Ascending aorta (tissue), 2 donors: ENCODE data around the gene POU5F1. TPM values are rescaled to one million over a fixed set of nuclear protein-coding genes. Genes with fewer than 3 reads are reported as not detected.

ENCODE experiments used
- DNase-seq, 2 donors: peaks; one replicate each; pipeline ENCODE4 v3.0.0-alpha.2; 2019; ENCODE audit warnings: low spot score in 2 of 2
- H3K27ac ChIP-seq, 2 donors: fragments of 200-600 bp; sonication (generic); one replicate each; pipeline ENCODE4 v1.5.1; 2016 to 2017; ENCODE audit warnings: mild to moderate bottlenecking in 1 of 2
- H3K27me3 ChIP-seq: fragments of 200-600 bp; sonication (generic); one replicate; pipeline ENCODE4 v1.5.1; 2017
- H3K36me3 ChIP-seq, 2 donors: fragments of 200-600 bp; sonication (generic); one replicate each; pipeline ENCODE4 v1.5.1; 2016
- H3K4me1 ChIP-seq, 2 donors: fragments of 200-600 bp; sonication (generic); one replicate each; pipeline ENCODE4 v1.5.1; 2016 to 2017; ENCODE audit warnings: mild to moderate bottlenecking in 1 of 2
- H3K4me3 ChIP-seq, 2 donors: fragments of 200-600 bp; sonication (generic); one replicate each; pipeline ENCODE4 v1.5.1; 2016 to 2017; ENCODE audit warnings: mild to moderate bottlenecking in 1 of 2
- H3K9me3 ChIP-seq, 2 donors: fragments of 200-600 bp; sonication (generic); one replicate each; pipeline ENCODE4 v1.5.1; 2016
- intact Hi-C: fragments of 100-400 bp; cut with DNase I; formaldehyde crosslinking; loops from one replicate; pipeline ENCODE4 v1.15.1; 2023
- total RNA-seq: library from RNA; depleted of rRNA; stranded (reverse); fragments of >200 nt; gene quantifications from one replicate; pipeline ENCODE4 v1.1.0, GENCODE V29; 2016
- TF ChIP-seq, protein P1 (sequence below), 3 experiments: fragments of 200-600 bp in 2 of 3; fragments of 450-650 bp in 1 of 3; sonication (generic) in 2 of 3; IDR thresholded peaks; one replicate each; pipeline ENCODE4 v1.5.1; 2016 to 2019; ENCODE audit warnings: antibody characterized with exemption in 3 of 3, mild to moderate bottlenecking in 1 of 3, moderate library complexity in 1 of 3

Gene POU5F1
- total RNA-seq, 1 donor from 2014 or later: not detected

DNA sequence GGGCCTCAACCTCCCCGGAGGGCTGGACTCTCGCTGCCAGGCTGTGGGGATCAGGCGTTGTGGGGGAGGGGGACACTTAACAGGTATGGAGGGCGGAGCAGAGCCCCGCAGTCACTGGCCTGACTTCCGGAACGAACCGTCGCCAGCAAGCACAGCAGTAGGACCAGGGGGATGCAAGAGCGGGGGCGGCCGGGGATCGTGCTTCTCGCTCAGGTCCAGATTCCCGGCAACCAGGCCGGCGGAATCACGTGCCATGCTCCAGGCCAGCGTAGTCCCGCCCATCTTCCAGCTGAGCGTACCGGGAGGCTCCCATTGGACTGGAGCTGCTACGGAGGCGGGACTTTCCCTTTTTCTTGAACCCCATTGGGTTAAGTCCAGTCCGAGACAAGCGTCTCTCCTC, 10.0 kb upstream of the POU5F1 start:
- TF ChIP-seq, protein P1, sequence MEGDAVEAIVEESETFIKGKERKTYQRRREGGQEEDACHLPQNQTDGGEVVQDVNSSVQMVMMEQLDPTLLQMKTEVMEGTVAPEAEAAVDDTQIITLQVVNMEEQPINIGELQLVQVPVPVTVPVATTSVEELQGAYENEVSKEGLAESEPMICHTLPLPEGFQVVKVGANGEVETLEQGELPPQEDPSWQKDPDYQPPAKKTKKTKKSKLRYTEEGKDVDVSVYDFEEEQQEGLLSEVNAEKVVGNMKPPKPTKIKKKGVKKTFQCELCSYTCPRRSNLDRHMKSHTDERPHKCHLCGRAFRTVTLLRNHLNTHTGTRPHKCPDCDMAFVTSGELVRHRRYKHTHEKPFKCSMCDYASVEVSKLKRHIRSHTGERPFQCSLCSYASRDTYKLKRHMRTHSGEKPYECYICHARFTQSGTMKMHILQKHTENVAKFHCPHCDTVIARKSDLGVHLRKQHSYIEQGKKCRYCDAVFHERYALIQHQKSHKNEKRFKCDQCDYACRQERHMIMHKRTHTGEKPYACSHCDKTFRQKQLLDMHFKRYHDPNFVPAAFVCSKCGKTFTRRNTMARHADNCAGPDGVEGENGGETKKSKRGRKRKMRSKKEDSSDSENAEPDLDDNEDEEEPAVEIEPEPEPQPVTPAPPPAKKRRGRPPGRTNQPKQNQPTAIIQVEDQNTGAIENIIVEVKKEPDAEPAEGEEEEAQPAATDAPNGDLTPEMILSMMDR (IDR thresholded peaks at IDR 0.05): no peak
- DNase-seq: peak in 1 of 2 donors; percentile 71
- no peaks in the 10 kb centered on the region for H3K4me1 ChIP-seq
- H3K4me3 ChIP-seq: peak overlapping the region in 1 of 2 donors; percentile 50
- no peaks in the 10 kb centered on the region for H3K9me3 ChIP-seq
- intact Hi-C loops: no loop called here
- no peaks in the 10 kb centered on the region for H3K36me3 ChIP-seq
- peak overlapping the region in 1 of 2 donors; percentile 19 for H3K27ac ChIP-seq
- H3K27me3 ChIP-seq: no peaks in the 10 kb centered on the region

DNA sequence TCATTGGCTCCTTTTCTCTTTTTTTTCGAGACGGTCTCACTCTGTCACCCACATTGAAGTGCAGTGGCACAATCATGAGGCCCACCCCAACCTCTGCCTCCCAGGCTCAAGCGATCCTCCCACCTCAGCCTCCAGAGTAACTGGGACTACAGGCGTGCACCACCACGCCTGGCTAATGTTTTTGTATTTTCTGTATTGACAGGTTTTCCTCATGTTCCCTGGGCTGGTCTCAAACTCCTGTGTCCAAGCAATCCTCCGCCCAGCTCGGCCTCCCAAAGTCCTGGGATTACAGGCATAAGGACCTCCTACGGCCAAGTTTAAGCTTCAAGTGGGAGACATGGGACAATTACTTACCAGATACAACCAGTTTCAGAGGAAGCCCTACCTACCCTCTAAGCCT, 9.4 kb upstream of the POU5F1 start:
- Histone ChIP-seq H3K4me1 (no peaks in the 10 kb centered on the region), H3K4me3 (peak overlapping the region in 1 of 2 donors; percentile 50), H3K27me3 (no peaks in the 10 kb centered on the region), H3K9me3 (no peaks in the 10 kb centered on the region), H3K36me3 (no peaks in the 10 kb centered on the region), H3K27ac (no peak overlapping the region)
- intact Hi-C loops: no loop called here
- TF ChIP-seq, protein P1 (IDR thresholded peaks at IDR 0.05): no peak
- DNase-seq: no peak

DNA sequence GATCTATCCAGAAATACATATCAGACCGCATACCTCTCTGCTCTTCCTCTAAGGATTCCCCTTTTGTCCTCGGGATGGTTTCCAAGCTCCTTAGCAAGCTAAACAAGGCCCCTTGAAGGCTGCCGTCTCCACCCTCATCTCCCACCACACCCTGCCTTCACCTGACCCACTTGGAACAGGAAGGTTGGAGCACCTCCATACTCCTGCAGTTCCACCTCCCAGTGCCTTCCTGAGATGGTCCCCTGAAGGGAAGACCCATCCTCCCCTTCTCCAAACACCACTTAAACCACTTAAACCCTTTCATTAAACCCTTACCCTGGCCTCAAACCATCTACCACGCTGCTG, 8.5 kb upstream of the POU5F1 start:
- H3K36me3 ChIP-seq: no peaks in the 10 kb centered on the region
- TF ChIP-seq, protein P1 (IDR thresholded peaks at IDR 0.05): no peak
- DNase-seq: no peak

DNA sequence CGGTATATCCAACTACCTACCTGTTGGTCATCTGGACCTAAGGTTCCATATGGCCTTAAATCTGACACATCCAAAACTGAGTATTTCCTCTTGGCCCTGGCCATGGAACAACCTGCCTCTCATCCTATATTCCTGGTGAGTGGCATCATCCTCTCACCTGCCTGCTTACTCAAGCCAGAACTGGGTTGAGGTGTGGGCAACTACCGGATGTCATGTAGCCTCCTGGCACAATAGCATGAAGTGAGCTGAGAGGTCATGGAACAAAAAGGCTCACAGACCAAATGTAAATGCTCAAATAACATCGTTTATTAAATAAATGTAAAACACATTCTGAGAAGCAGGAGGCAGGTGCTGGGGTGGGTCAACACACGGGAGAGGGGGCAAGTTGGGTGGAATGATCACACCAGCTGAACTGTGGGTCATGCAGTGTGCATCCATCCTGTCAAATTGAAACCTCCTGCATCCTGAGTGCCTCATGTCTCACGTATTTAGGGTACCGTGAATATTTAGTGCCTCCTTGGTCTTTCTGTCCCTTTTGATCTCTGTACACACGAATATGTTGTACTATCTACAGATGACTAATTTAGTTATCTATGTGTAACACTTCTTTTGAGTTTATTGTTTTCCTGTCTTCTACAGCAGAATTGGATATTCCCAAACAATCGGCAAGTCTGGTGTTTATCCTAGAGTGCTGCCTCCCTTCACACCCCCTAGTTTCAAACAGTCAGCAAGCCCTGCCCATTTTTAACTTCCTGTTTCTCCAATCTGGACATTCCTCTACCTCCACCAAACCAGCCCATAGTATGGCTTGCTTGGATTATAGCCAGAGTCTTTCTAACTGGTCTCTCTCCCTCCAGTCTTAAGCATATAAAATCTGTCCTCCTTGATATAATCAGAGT, 7.9 kb upstream of the POU5F1 start:
- no peaks in the 10 kb centered on the region for H3K4me1 ChIP-seq
- TF ChIP-seq, protein P1 (IDR thresholded peaks at IDR 0.05): no peak
- no peaks in the 10 kb centered on the region for H3K27me3 ChIP-seq
- intact Hi-C loops: no loop called here
- no peak for DNase-seq
- no peak overlapping the region for H3K4me3 ChIP-seq
- no peaks in the 10 kb centered on the region for H3K9me3 ChIP-seq
- H3K27ac ChIP-seq: no peak overlapping the region
- H3K36me3 ChIP-seq: no peaks in the 10 kb centered on the region

More for the DNA sequence above, 8.5 kb upstream of the POU5F1 start:
- no peak overlapping the region for H3K27ac ChIP-seq
- H3K27me3 ChIP-seq: no peaks in the 10 kb centered on the region
- no peaks in the 10 kb centered on the region for H3K9me3 ChIP-seq
- no peaks in the 10 kb centered on the region for H3K4me1 ChIP-seq
- no peak overlapping the region for H3K4me3 ChIP-seq
- intact Hi-C loops: no loop called here

DNA sequence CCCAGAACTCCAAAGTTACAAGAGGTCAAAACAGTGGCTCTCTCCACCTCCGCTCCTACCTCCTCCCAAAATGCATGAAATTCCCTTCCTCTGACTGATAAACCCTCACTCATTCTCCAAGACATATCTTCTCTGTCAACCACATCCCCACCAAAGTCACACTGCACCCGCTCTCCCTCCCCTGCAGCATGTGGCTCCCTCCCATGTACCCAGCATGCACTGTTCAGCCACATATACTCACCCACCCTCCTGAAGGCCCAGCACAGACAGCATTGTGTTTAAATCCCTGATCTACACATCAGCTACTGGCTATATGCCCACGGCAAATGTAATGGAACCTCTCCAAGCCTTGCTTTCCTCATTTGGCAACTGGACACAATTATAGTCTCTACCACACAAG, 5.5 kb upstream of the POU5F1 start:
- no peak overlapping the region for H3K27ac ChIP-seq
- H3K4me3 ChIP-seq: no peak overlapping the region
- intact Hi-C loops: no loop called here
- H3K36me3 ChIP-seq: no peaks in the 10 kb centered on the region
- TF ChIP-seq, protein P1 (IDR thresholded peaks at IDR 0.05): no peak
- no peaks in the 10 kb centered on the region for H3K4me1 ChIP-seq
- H3K27me3 ChIP-seq: no peaks in the 10 kb centered on the region
- H3K9me3 ChIP-seq: no peaks in the 10 kb centered on the region
- DNase-seq: no peak
